NCI-H128 (cell line): ENCODE data around the gene C9orf85.

Experiments used
- DNase-seq: peaks from one replicate; lab custom pipeline; 2025; ENCODE audit not compliant: unreplicated experiment; lab: John Stamatoyannopoulos, UW

C9orf85 gene

DNA sequence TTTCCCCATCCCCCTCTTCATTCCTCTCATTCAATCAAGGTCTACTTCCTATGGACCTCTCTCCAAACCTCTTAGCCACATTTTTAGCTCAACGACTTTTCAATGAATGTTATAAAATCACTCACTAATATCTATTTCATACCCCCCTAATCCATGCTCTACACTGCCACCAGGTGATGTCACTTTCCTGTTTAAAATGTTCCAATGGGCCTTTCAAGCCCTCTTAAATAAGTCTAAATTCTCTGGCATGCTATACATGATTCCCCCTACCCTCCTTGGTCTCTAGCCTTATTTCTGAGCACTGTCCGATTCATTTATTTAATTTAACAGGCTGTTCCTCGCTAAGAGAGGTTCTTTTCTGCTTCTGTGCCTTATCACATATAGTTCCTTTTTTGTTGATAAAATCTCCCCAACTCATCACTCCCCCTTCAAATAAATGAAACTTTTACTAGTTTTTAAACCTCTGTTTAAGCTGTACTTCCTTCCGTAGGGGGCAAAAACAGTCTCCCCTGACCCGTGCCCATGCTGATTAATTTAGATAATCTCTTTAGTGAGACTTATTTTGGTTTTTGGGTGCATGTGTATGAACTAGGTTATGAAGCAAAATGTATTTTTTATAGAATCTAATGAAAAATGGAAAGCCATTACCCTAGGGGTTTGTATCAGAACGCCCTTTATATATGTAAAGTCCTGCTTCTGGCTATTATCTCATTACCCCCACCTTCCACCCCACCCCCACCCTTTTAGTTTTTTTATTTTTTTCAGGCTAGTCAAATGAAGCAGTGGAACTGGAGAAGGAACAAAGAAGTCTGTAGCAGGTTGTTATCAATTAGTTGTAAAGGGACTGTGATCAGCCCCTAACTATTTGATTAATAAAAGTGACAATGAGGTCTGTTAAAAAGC, 9.5 kb upstream of the C9orf85 start:
- DNase-seq: no peak

DNA sequence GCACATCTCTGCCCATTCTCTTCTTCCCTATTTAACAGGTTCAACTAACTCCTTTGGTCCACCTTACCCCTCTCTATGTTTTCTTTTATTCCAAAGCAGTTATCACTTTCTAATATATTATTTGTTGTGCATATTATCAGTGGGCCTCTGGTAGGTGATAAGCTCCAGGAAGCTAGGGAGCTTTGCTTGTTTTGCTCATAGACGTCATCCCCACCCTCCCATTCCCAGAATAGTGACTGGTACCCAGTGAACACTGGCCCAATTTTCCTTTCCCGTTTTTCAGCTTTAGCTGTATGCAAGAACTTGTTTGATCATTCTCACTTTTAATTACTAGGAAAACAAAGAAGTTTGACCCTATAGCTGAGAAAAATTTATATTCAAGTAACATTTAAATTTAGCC, 7.4 kb upstream of the C9orf85 start:
- DNase-seq: no peak

DNA sequence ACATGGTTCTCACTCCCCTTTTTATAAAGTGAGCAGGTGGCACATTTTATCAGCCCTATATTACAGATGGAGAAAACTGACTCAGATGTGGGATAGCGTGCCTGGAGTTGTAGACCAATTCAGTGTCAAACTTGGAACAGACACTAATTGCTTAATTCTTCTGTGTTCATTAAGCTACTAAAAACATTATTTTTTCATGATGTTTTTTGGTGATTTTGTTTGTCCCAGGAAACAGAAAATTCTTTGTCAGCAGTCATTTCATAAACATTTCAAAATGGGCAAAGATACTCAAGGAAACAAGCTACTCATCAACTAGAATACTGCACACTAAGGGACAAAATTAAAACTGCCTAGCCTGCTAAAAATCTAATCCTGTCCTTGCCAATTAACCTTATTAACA, 2.6 kb upstream of the C9orf85 start:
- no peak for DNase-seq

DNA sequence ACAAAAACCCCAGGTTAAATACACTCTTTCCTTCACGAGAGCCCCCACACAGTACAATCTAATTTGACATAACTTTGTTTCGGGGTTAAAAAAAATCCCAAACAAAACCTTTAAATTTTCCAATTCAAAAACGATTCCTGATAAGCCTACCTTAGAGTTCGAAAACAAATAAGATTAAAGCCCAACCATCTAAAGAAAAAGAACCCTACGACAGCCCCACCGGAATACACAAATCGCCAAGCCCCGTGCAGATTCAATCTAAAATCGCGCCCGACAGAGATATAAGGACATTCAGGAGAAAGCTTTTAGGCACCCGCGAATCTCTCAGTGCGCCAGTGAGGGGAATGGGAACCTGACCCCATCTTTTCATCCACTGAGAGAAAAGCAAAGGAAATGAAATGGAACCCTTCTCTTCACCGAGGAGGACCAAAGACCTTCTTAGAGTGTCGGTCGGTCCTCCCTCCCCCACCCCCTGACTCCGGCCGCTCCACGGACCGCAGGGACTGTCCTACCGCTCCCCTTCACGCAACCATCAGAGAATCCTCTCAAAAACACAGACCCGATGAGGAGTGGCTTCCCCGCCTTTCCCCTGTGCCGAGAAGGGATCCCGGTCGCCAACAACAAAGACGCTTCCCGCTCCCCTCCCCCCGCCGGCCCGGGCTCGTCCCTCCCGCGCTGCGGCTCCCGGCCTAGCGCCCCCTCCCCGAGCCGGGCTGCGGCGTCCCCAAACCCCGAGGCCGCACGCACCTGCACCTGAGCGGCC, 1.4 kb upstream of the C9orf85 start:
- DNase-seq: peak; percentile 26

DNA sequence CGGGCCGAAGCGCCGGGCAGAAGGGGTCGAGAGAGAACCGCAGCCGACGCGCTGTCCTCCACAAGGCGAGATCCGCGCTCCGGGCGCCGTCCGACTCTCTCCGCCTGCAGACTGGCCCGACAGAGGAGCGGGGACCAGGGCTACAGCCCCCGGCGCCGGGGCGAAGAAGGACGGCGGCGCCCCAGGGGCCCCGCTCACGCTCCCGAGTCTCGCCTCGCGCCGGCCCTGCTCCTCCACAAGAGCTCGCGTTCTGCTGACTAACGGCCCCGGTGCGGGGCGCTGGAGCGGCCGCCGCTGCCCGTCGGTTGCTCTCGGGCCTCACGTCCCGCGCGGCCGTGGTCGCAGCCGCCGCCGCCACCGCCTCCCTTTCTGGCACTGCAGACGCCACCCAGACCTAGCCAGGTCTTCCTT, 784 bp upstream of the C9orf85 start:
- no peak for DNase-seq

DNA sequence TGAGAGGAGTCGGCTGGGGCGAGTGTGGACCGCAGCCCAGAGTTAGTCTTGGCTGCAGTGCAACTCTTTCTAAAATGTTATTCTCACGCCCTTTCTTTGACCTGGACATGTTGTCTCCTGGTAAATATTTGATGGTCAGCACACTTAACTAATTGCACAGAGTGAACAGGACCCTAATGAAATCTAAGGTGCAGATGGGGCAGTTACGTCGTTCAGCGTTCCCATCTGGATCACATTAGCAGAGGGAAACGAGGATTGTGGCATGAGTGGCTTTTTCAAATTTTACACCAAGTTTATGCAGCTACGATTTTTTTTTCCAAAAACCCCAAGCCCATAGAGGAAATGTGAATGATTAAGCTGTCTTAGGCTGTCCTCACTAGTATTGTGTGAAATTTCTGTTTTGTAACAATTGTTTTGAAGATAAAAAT, 483 bp downstream of the C9orf85 start:
- no peak for DNase-seq

DNA sequence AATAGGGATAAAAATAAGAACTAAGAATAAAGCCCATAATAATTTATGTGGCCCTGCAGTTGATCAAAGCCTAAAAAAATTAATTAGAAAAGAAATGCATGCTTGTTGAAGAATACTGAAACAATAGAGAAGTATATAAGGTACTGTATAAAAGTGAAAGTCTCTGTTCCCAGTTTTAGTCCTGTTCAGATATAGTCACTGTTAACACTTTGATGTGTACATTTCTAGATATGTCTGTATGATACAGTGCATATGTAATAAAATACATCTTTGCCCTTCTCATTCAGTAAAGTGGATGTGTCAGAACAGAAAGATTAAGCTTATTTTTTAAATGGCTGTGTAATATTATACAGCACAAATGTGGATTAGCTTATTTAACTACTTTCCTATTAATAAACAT, 4.1 kb downstream of the C9orf85 start:
- no peak for DNase-seq

DNA sequence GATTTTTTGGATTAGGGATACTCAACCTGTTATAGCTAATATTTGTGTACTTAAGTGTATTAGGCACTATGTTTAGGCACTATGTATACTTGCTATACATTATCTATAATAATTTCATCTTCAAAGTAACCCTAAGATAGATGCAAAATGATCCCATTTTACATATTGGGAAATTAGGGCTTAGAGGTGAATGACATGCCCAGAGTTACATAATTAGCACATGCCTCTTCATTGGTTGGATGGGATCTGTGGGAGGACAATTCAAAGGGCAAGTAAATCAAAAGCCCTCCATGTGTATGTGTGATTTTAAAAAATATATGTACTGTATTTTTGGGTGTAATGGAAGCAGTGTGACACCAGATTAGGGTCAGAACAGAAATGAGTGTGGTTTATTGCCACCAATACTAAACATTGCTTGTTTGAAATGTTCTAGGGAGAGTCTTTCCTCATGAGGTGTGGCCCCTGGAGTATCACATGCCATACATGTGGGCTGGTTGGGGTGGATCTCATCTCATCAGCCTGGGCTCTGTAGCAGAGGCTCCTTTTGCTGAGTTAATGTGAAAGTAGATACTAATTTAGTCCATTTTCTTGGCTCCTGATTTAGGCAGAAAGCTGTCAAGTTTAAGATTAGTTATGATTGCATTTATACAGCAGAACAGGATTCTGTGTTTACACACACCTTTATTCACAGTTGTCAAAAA, 5.5 kb downstream of the C9orf85 start:
- no peak for DNase-seq

DNA sequence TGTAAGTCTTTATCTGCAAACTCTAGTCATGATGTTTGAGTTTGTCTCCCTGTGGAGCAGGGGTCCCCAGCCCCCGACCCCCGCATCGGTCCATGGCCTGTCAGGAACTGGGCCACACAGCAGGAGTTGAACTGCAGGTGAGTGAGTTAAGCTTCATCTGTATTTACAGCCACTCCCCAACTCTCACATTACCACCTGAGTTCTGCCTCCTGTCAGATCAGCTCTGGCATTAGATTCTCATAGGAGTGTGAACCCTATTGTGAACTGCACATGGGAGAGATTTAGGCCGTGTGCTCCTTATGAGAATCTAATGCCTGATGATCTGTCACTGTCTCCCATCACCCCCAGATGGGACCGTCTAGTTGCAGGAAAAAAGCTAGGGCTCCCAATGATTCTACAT, 7.0 kb downstream of the C9orf85 start:
- no peak for DNase-seq

DNA sequence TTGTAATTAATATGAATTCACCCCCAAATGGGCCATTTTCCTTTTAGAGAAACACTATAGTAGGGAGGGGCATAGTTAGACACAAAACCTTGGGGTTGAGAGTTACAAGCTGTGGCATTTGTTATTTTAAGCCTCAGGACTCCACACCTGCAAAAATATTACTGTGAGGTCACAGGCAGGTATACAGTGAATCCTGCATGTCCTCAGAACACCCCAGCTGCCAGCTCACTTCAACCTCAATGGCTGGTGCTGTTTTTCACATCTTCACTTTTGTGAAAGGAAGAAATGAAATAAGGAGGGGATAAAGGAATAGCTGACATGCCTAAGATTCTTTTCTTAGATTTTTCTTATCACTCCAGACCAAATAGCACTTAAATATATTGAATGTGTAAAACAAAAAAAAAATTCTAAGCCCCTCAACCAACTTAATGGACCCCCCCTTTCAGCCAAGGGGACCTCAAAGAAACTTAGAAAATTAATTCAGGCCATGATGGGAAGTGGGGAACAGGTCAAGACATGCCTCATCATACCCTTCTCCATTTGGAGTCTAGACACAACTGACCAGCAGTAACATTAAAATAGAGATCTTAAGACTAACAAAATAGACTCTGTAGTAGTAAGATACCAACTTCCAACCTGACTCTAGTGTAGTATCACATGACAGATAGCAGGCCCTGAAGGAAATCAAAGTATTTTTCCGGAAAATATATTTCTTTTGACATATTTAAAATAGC, 9.2 kb downstream of the C9orf85 start:
- DNase-seq: no peak

DNA sequence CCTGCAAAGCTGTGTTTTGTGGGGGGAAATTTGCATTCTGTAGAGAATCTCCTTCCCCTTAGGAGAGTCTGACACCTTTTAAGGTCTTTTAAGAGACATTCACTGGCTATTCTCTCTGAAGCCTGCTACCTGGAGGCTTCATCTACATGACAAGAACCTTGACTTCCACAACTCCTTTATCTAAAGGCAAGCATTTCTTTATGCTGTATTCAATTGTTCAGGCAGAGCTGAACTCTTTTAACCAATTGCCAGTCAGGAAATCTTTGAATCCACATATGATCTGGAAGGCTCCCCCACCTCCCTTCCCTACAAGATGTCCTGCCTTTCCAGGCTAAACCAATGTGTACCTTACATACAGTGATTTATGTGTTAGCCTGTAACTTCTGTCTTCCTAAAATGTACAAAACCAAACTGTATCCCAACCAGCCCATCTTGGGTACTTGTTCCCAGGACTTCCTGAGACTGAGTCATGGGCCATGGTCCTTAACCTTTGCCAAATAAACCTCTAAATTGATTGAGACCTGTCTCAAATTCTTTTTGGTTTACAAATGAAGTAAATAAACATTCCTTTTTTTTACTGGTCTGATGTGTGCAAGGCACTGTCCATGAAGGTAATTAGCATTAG, 9.9 kb downstream of the C9orf85 start:
- no peak for DNase-seq

DNA sequence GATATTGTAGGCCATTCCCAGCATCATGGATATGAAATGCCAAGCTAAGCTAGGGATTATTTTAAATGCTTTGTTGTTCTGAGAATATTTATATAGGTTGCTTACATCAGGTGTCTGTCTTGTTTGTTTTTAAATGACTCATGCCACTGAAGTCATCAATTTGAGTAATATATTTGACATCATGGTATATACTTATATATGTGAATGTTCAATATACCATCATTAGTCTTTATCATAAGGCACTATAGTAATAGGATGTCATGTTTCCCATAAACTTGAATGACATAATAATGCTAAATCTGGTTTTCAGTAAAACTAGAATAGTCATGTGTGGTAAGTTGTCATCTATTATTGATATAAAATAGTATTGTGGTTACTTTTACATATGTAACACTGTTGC, 13.1 kb downstream of the C9orf85 start:
- no peak for DNase-seq

DNA sequence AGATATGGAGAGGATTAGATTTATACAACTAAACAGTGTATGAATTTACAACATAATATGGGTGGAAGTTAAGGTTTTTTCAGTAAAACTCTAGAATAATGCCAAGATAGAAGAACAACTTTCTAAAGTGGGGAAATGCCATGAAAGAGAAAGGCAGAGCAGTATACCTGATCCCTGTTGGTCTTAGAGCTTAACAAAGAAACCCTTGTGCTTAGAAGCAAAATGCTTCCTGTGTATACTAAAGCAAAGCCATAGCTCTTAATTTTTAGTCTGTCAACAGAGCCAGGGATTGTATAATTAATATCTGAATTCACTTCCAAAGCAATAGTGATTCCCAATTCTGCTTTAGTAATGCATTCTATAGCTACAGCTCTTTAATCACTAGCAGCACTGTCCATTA, 14.4 kb downstream of the C9orf85 start:
- DNase-seq: no peak

DNA sequence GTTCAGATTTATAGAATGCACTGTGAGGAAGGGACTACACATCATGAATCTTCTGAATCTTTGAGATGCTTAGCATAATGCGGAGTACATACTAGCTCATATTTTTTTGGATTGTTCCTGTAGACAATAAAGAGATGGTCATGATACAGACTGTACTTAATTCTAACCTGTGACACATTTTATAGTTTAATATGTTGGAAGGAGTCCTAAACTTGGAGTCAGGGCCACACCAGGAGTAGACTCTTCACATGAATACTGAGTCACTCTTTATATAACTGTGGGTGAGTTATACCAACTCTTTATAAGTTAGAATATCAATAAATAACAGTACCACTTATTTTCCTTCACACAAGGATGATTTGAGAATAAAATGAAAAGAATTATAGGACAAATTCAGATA, 16.9 kb downstream of the C9orf85 start:
- DNase-seq: no peak

DNA sequence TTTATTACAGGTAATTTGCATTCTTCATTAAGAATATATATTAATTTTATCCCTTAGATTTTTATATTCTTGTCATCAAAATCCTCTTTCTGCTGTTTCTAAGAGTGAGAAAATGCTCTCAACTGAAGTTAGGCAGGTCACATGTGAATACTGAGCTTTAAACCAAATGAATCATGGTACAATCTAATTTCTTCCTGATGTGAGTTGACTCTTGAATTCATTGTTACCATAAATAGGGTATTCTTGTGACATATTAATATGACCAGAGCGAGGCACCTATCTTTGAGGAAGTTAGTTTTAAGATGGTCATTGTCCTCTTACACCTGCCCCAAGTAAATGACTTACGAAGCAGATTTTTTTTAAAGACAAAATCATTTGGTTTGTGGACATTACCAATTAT, 17.4 kb downstream of the C9orf85 start:
- DNase-seq: no peak

DNA sequence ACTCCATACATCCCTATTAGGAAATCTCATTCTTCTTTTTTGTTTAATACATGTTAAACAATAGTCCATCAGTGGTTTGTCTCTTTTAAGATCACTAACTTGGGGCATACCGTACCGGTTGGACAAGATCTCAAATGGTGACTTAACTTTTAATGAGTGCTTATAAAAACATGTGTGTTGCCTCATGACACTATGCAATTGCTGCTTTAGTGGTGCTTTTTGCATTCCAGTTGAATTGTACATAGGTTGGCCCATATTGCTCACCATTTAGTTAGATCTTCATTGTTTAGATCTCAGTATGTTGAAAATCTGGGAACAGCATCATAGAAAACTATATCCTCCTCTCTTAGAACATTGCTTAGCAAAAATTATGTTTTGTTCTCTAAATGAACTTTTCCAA, 17.8 kb downstream of the C9orf85 start:
- no peak for DNase-seq

DNA sequence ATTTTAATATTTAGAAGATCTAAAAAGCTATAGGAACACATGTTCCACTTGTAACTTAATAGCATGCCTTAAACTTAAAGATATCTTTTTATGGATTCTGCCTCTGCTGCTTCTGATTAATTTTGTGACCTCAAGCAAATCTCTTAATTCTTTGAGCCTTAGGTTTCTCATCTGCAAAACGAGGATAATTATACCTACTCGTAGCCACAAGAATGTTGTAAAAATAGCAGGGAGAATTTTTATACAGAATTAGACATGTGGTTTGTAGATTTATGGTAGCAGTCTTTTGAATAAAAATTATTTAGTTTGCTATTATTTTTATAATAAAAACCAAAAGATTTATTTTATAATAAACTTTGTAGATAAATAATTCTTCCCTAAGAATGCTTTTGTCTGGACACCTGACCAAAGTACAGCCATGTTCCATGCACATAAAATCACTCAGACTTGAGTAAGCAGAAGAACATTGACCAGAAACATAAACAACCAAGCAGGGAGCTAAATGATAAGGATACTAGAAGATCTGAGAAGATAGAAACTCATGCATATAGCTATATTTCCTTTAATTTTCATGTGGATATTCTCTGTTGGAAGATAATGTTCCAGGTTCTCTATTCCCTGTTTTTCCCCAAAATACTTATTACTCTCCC, 18.5 kb downstream of the C9orf85 start:
- DNase-seq: no peak

DNA sequence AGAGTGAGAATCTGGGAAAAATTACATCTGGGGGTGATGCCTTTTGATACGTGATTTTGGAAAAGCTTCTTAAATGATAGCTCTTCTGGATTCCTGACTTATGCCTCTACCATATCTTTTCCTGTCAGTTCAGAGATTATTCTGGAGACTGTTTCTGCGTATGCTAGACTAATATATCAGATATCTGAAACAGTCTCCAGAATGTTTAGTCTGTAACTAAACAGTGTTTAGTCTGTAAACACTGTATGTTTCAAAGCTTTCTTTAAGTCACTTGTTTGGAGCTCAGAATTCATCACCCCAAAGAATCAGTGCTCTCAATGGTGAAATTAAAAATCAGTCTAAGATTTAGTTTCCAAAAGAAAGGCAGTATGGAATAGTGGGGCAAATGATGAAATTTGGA, 19.7 kb downstream of the C9orf85 start:
- no peak for DNase-seq

DNA sequence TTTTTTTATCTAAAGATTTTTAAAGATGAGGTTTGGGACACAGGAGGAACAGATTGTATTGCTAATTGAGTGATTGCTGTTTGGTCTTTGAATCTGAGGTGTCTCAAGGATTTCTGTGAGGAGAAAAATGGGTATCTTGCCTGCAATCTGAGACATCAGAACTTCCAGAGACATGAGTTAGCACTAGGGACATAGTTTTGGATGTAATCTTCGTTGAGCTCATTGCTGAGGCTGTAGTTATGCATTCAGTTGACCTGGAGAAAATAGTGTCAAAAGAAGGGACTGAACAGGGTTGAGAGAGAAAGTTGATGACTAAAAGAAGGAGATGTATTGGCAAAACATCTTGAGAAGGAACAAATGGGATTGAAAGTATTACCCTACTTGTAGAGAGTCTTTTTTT, 24.6 kb downstream of the C9orf85 start:
- DNase-seq: no peak

DNA sequence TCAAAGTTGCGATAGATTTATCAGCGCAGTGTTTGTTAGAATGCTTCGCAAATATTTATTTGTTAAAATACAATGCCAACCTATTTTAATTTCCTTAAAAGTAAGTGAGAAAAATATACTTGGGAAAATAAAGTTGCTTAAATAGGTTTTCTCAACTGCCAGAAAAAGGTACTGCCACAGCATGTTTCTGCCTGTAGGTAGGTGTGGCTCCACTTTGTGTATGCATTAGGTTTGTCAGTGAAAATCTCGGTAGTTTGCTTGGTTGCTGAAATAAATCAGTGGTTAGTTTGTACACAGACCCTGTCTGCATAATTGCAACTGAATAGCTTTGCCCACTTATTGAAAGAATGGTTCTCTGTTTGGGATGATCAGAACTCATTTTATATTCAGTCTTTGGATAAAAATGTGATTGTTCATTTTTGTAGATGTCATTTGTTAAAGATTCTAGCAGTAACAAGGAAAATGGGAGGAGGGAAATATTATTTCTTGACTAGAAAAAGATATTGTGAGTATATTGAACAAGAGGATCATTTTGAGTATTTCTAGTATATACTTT, 25.7 kb downstream of the C9orf85 start:
- DNase-seq: no peak
